CD4-positive, alpha-beta T cell treated with Interleukin-4 for 4 hours (primary cell): ENCODE data around the gene CBL.
"Not testable (repeated sequence)": the region's sequence is repeated elsewhere in the genome, so short reads cannot be mapped to it uniquely, and the experiment has no call there.

Experiments used
- DNase-seq: peaks from one replicate; pipeline ENCODE4 v3.0.0-alpha.2; 2020

Gene CBL

DNA sequence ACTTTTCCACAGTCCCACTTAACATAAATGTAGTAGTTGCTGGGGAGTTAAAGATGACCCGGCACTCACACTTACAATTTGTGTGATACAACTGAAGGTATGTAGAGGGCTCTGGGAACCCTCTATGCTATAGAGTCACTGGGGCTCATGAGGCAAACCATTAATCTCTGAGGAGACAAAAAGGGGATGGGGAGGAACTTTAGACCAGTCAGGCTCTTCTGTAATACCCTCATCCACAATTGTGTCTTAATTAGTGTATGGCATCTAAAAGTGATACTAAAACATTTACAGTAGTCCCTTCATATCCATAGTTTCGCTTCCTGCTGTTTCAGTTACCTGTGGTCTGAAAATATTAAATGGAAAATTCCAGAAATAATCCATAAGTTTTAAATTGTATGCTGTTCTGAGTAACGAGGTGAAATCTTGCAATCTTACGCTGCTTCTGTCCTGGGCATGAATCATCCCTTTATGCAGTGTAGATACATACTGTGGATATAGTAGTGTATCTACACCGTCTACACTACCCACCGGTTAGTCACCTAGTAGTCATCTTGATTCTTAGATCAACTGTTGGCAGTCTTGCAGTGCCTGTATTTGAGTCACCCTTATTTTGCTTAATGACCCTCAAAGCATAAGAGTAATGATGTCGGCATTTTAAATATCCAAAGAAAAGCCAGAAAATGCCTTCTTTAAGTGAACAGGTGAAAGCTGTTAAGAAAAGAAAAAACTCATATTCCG is 12.2 kb downstream of the CBL start:
- DNase-seq, result peak; percentile 43

DNA sequence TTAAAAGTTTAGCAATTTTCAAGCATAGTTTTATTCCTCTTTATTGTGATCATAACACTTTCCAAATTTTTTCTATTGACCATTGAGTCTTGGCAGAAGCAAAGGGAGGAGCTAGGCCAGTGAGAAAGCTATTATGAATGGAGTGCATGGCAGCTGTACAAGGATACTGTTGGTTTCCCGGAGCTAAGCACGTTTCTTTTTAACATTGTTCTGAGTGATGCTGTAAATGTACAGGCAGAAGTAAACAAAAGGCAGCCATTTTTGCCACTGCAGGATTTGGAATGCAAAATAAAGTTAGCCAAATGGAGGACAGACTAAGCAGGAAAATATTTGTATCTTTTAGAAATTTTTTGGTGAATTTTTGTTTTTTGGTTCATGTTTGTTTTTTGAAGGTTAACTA is 16.2 kb downstream of the CBL start:
- DNase-seq, result no peak

DNA sequence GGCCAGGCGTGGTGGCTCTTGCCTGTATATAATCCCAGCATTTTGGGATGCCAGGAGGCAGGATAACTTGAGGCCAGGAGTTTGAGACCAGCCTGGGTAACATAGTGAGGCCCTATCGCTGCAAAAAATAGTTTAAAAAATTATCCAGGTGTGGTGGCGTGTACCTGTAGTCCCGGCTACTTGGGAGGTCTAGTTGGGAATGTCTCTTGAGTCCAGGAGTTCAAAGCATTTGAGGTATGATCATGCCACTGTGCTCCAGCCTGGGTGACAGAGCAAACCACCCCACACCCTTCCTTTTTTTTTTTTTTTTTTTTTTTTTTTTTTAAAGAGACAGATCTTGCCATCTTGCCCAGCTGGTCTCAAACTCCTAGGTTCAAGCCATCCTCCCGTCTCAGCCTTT is 16.8 kb downstream of the CBL start:
- no peak for DNase-seq

GRCh38 chr11:119223856-119224255 is 17.7 kb downstream of the CBL start:
- DNase-seq, result no peak

DNA sequence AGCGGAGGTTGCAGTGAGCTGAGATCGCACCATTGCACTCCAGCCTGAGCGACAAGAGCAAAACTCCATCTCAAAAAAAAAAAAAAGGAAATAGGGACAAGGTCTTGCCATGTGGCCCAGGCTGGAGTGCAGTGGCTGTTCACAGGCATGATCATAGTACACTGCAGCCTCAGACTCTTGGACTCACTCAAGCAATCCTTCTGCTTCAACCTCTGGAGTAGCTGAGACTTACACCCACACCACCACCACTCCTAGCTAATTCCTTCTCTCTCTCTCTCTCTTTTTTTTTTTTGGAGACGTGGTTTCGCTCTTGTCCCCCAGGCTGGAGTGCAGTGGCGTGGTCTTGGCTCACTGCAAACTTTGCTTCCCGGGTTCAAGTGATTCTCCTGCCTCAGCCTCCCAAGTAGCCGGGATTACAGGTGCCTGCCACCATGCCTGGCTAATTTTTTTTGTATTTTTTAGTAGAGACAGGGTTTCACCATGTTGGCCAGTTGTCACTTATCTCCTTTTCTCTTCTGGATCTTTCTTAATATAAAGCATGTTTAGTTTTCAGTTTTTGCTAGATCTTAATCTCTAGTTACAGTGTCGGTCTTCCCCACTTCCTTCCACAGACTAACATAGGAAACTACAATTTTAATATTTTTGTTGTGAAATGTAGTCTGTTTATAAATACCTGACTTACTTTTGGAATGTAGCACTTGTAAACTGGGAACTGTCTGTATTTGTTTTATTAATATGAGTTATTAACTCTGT is 22.6 kb downstream of the CBL start:
- DNase-seq, result not testable (repeated sequence)

- DNase-seq, result no peak
These were observed 23.1 kb downstream of the CBL start for GRCh38 chr11:119229288-119229672.

GRCh38 chr11:119229741-119230140 is 23.6 kb downstream of the CBL start:
- DNase-seq, result no peak

- DNase-seq, result no peak
These were observed 30.4 kb downstream of the CBL start for GRCh38 chr11:119236490-119236889.

- no peak for DNase-seq
These were observed 30.8 kb downstream of the CBL start for GRCh38 chr11:119236891-119237290.

DNA sequence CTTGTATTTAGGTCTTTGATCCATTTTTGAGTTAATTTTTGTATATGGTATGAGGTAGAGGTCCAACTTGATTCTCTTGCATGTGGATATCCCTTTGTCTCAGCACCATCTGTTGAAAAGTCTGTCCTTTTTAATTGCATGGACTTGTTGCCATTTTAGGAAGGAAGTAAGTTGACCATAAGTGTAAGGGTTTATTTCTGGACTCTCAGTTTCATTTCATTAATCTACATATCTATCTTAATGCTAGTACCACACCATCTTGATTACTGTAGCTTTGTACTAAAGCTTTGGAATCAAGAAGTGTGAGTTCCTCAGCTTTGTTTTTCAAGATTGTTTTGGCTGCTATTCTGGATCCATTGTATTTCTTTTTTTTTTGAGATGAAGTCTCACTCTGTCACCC is 31.4 kb downstream of the CBL start:
- no peak for DNase-seq

DNA sequence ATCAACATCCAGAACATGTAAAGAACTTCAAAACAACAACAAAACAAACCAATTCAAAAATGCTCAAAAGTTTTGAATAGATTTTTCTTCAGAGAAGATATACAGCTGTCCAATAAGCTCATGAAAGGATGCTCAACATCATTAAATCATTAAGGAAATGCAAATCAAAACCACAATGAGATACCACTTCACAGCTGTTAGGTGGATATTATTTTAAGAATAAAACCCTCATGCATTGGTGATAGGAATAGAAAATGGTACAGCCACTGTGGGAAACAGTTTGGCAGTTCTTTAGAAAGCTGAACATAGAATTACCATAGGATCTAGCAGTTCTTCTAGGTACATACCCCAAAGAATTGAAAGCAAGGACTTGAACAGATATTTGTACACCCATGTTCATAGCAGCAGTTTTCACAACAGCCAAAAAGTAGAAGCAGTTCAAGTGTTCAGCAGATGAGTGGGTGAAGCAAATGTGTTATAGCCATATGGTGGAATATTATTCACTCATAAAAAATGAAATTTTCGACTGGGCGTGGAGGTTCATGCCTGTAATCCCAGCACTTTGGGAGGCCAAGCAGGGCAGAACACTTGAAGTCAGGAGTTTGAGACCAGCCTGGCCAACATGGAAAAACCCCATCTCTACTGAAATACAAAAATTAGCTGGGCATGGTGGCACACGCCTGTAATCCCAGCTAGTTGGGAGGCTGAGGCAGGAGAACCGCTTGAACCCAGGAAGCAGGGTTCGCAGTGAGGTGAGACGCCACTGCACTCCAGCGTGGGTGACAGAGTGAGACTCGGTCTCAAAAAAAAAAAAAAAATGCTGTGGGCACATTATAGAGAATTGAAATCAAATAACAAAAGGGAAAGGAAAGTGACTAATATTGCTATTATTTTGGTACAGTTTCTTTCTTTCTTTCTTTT is 42.9 kb downstream of the CBL start:
- no peak for DNase-seq

DNA sequence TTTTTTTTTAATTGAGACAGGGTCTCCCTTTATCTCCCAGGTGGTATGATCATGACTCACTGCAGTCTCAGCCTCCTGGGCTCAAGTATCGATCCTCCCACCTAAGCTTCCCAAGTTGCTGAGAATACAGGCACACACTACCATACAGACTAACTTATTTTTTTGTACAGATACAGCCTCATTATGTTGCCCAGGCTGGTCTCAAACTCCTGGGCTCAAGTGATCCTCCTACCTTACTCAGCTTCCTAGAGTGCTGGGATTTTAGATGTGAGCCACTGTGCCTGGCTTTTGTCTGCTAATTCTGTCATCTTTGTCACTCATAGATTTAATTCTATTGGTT is 43.5 kb downstream of the CBL start:
- DNase-seq, result no peak

DNA sequence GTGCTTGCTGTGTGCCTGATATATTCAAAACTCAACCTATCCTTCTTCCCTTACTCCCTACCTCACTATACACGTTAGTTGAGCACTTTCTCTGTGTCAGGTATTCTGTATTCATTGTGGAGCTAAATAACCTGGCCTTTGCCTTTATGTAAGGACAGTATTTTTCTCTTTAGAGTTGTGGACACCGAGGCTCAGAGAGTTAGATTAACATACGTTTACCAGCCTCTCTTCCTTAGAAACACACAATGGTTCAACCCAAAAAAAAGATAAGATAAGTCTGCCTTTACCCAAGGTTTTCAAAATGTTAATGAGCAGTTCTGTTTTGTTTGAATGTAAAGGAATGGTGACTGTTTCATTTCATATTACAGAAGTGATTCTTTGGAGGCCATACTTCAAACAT is 45.0 kb downstream of the CBL start:
- DNase-seq, result no peak

DNA sequence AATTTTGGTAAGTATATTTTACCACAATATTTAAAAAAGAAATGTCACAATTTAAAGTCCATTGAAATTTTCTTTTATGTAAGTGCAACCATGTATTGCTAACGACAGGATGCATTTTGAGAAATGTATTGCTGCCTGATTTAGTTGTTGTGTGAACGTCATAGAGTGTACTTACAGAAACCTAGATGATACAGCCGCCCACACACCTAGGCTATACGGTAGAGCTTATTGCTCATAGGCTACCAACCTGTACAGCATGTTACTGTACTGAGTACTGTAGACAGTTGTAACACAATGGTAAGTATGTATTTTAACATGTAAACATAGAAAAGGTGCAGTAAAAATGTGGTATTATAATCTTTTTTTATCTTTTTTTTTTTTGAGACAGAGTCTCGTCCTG is 48.1 kb downstream of the CBL start:
- no peak for DNase-seq

GRCh38 chr11:119258180-119258579 is 52.0 kb downstream of the CBL start:
- DNase-seq, result peak; percentile 34

- DNase-seq, result no peak
These were observed 52.8 kb downstream of the CBL start for GRCh38 chr11:119258983-119259382.

GRCh38 chr11:119262668-119263351 is 56.7 kb downstream of the CBL start:
- peak; percentile 54 for DNase-seq

GRCh38 chr11:119263352-119263940 is 57.3 kb downstream of the CBL start:
- peak; percentile 61 for DNase-seq

DNA sequence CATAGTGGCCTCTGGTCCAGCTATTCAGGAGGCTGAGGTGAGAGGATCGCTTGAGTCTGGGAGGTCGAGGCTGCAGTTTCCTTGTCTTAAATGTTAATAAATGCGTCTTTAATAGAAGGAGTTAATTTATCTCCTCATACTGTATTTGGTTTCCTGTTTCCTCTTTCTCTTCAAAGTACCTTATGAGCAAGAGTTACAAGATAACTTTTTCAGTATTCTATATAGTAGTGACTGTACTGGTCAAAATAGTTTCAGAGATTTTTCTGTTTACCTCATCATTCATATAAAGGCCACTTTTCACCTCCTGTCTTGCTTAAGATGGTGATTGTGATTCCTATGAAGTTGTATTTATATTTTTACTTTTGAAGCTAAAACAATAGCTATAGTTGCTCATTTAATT is 59.9 kb downstream of the CBL start:
- no peak for DNase-seq

DNA sequence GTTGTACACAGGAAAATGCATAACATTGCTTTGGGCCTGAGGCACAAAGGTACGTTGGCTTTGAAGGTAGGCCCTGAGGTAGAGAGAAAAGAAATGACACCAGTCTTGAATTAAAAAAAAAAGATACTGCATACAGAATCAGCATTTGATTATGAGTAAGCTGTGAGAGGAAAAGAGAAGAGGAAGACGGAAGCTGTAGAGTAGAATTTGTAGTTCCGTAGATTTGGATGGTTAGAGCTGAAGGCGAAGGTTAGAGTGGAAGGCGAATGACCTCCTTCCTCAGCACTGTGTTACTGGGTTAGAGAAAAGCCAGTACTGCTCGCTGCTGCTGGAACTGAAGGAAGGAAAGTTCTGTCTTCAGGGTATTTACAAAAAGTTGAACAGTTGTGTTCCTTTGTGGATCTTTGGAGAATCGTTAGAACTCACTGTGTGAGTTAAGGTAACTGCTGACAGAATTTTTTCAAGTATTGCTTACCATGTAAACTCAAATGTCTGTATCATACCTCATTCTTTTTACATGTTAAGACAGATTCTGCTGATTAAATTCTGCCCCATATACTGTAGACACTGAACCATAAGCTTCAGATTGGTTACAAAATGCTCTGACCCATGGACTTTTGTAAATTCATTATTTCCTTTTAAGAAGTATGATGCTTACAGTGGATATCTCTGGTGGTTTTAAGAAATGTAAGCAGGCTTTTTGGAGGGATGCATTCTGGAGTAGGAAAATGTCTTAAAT is 60.5 kb downstream of the CBL start:
- DNase-seq, result no peak

- no peak for DNase-seq
These were observed 61.5 kb downstream of the CBL start for GRCh38 chr11:119267645-119268044.

GRCh38 chr11:119273721-119274120 is 67.6 kb downstream of the CBL start:
- DNase-seq, result no peak
